HL-60/S4 (cell line): ENCODE measurements around the gene FGFRL1.

Experiments used
- in situ Hi-C: fragments of 300-500 bp; cut with MboI; formaldehyde crosslinking; loops from 2 replicates; pipeline ENCODE4 v1.14.3; 2022; ENCODE audit warnings: low sequenced_read_pairs

FGFRL1 gene

GRCh38 chr4:1011022-1011665 lies at the start of gene FGFRL1:
Gene FGFRL1, plus strand, starts transcription at chr4:1011626. Its CDS starts 860 bp downstream, at chr4:1012486.
- in situ Hi-C loops = no loop called here

GRCh38 chr4:962231-963208 lies 48.9 kb upstream of the FGFRL1 start:
- in situ Hi-C loops = no loop called here

- in situ Hi-C loops = no loop called here
Measured at GRCh38 chr4:963276-964225, 47.9 kb upstream of the FGFRL1 start.

- in situ Hi-C loops = no loop called here
Measured at GRCh38 chr4:964346-965025, 46.9 kb upstream of the FGFRL1 start.

- in situ Hi-C loops = no loop called here
Measured at GRCh38 chr4:965048-965765, 46.2 kb upstream of the FGFRL1 start.

GRCh38 chr4:965766-966134 lies 45.7 kb upstream of the FGFRL1 start:
- in situ Hi-C loops = no loop called here

- in situ Hi-C loops = no loop called here
Measured at GRCh38 chr4:966266-967112, 44.9 kb upstream of the FGFRL1 start.

GRCh38 chr4:967113-968104 lies 44.0 kb upstream of the FGFRL1 start:
- in situ Hi-C loops = no loop called here

GRCh38 chr4:968221-968620 lies 43.2 kb upstream of the FGFRL1 start:
- in situ Hi-C loops = no loop called here

GRCh38 chr4:968621-969394 lies 42.6 kb upstream of the FGFRL1 start:
- in situ Hi-C loops = no loop called here

GRCh38 chr4:970046-970745 lies 41.2 kb upstream of the FGFRL1 start:
- in situ Hi-C loops = no loop called here

- in situ Hi-C loops = no loop called here
Measured at GRCh38 chr4:970854-971520, 40.4 kb upstream of the FGFRL1 start.

- in situ Hi-C loops = no loop called here
Measured at GRCh38 chr4:971666-972500, 39.5 kb upstream of the FGFRL1 start.

- in situ Hi-C loops = no loop called here
Measured at GRCh38 chr4:972651-973424, 38.6 kb upstream of the FGFRL1 start.
